Transverse colon (tissue), 4 donors: Measurements from ENCODE around the gene FILIP1L. TPM values are rescaled to one million over a fixed set of nuclear protein-coding genes. Genes with fewer than 3 reads are reported as not detected.

Experiments used
- DNase-seq: peaks from one replicate; pipeline ENCODE4 v3.0.0-alpha.2; 2019
- H3K27ac ChIP-seq, 4 donors: fragments of 200-600 bp; sonication (generic); 2 replicates each; pipeline ENCODE4 v1.5.1; 2016 to 2018; ENCODE audit warnings: inconsistent platforms in 4 of 4
- H3K27me3 ChIP-seq: fragments of 200-600 bp; sonication (generic); 2 replicates; pipeline ENCODE4 v1.5.1; 2017; ENCODE audit warnings: inconsistent platforms
- H3K36me3 ChIP-seq, 4 donors: fragments of 200-600 bp; sonication (generic); 2 replicates each; pipeline ENCODE4 v1.5.1; 2017 to 2019; ENCODE audit warnings: inconsistent platforms in 4 of 4
- H3K4me1 ChIP-seq, 4 donors: fragments of 200-600 bp; sonication (generic); 2 replicates each; pipeline ENCODE4 v1.5.1; 2017 to 2020; ENCODE audit warnings: inconsistent platforms in 4 of 4
- H3K4me3 ChIP-seq, 4 donors: fragments of 200-600 bp; sonication (generic); 1 replicate in 1 of 4; 2 replicates in 3 of 4; pipeline versions ENCODE4 v1.5.1 to v1.6.1; 2017 to 2019; ENCODE audit warnings: inconsistent platforms in 4 of 4
- H3K9me3 ChIP-seq, 2 donors: fragments of 200-600 bp; sonication (generic); 2 replicates each; pipeline ENCODE4 v1.5.1; 2017 to 2019; ENCODE audit warnings: inconsistent platforms in 2 of 2
- EP300 ChIP-seq: sonication (generic); formaldehyde crosslinking; IDR thresholded peaks from one replicate; pipeline ENCODE4 v1.6.1; 2017; ENCODE audit warnings: antibody characterized with exemption, low read depth
- POLR2A ChIP-seq: fragments of 450-650 bp; IDR thresholded peaks from one replicate; pipeline ENCODE4 v1.6.1; 2016; ENCODE audit warnings: antibody characterized with exemption, mild to moderate bottlenecking, moderate library complexity
- POLR2AphosphoS5 ChIP-seq, 3 donors: sonication (generic); formaldehyde crosslinking; IDR thresholded peaks; one replicate each; pipeline ENCODE4 v1.6.1; 2016; ENCODE audit warnings: antibody characterized with exemption in 3 of 3
- WGBS, 2 donors: methylation state at CpG; one replicate each; pipeline ENCODE4 v1.1.5; 2018; ENCODE audit warnings: low coverage in 1 of 2; 5-methylcytosine and 5-hydroxymethylcytosine counted together
- in situ Hi-C, 4 donors: fragments of 200-750 bp; cut with MboI; loops; one replicate each; pipeline versions ENCODE4 v1.15.0 to v1.15.1; 2017; ENCODE audit warnings: low sequenced_read_pairs in 3 of 4, low pct_ligation_motif_present in 1 of 4, low pct_unique_long_range_greater_than_20kb in 1 of 4
- intact Hi-C: fragments of 100-400 bp; cut with DNase I; formaldehyde crosslinking; loops from one replicate; pipeline ENCODE4 v1.15.1; 2023; ENCODE audit warnings: low total_unique reads
- total RNA-seq, 4 donors: library from RNA; depleted of rRNA; stranded (reverse); fragments of >200 nt; gene quantifications; one replicate each; pipeline ENCODE4 v1.1.0, GENCODE V29; 2016
- TF ChIP-seq, protein P1 (sequence below), 5 experiments: fragments of 200-600 bp in 3 of 5; fragments of 450-650 bp in 2 of 5; sonication (generic) in 3 of 5; IDR thresholded peaks; 1 replicate in 2 of 5; 2 replicates in 3 of 5; pipeline ENCODE4 v1.5.1; 2016 to 2017; ENCODE audit warnings: antibody characterized with exemption in 5 of 5, inconsistent platforms in 3 of 5, mild to moderate bottlenecking in 2 of 5, moderate library complexity in 1 of 5

Gene FILIP1L
- total RNA-seq, 4 donors from 2014 or later: 12.3 to 38.2 (median 26.9) TPM

DNA sequence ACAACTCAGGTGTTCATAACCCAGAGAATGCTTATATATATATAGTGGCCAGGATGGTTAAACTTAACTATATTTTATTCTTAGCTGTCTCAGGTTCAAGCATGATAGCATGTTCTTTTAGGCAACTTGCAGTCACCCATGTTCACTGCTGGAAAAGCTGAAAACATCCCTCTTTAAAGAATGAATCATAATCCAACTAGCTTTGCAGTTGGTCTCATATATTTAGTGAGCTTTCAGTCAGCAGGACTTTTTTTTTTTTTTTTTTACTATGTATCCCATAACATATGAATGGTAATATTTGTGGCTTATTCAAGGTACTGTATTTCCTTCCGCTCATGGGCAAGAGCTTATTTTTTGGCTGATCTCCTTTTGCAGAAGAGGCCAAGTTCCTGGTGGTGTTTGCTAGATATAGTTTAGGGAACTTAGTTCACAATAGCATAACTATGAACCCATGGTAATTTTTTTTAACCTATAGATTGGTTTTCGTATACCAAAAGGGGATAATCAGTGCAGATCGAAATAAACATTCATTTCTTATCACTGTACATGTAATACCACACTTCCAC lies 219.1 kb downstream of the FILIP1L start:
- in situ Hi-C loops: no loop called here

DNA sequence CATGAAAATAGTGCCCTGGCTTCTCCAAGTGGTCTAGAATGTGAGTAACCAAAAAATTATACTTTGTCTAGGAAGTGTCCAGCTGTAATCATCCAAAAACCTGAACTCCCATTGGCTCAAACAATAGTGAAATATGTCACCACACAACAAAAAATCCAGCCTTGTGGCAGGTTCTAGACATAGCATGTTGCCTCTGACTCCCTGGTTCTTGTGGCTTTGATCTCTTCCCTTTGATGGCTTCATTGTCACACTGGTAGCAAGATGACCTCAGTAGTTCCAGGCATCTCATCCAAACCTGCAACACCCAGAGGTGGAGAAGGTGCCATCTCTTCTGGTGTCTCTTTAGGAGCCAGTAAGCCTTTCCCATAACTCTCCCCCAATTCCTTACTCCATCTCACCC lies 222.0 kb downstream of the FILIP1L start:
- Histone ChIP-seq H3K27me3 (no peaks in the 10 kb centered on the region), H3K9me3 (peaks cover 0 to 3% of the 10 kb centered on the region in 2 donors), H3K4me1 (peaks cover 0 to 6% (median 0%) of the 10 kb centered on the region in 4 donors), H3K27ac (no peak overlapping the region), H3K4me3 (no peak overlapping the region), H3K36me3 (no peaks in the 10 kb centered on the region)
- intact Hi-C loops: no loop called here
- in situ Hi-C loops: no loop called here
- no peak for DNase-seq
- TF ChIP-seq POLR2A (no peak), EP300 (no peak)

More for the DNA sequence above, 219.1 kb downstream of the FILIP1L start:
- no peaks in the 10 kb centered on the region for H3K27me3 ChIP-seq
- no peak for TF ChIP-seq POLR2AphosphoS5 (IDR thresholded peaks at IDR 0.05)
- TF ChIP-seq, protein P1, sequence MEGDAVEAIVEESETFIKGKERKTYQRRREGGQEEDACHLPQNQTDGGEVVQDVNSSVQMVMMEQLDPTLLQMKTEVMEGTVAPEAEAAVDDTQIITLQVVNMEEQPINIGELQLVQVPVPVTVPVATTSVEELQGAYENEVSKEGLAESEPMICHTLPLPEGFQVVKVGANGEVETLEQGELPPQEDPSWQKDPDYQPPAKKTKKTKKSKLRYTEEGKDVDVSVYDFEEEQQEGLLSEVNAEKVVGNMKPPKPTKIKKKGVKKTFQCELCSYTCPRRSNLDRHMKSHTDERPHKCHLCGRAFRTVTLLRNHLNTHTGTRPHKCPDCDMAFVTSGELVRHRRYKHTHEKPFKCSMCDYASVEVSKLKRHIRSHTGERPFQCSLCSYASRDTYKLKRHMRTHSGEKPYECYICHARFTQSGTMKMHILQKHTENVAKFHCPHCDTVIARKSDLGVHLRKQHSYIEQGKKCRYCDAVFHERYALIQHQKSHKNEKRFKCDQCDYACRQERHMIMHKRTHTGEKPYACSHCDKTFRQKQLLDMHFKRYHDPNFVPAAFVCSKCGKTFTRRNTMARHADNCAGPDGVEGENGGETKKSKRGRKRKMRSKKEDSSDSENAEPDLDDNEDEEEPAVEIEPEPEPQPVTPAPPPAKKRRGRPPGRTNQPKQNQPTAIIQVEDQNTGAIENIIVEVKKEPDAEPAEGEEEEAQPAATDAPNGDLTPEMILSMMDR (IDR thresholded peaks at IDR 0.05): no peak
- no peak for TF ChIP-seq EP300
- TF ChIP-seq POLR2A: no peak
- WGBS, 2 donors: 89 to 92% methylated on average over 3 of the region's 3 CpGs
- no peaks in the 10 kb centered on the region for H3K9me3 ChIP-seq
- peak overlapping the region in 1 of 4 donors; percentile 41 for H3K27ac ChIP-seq
- intact Hi-C loops: no loop called here
- DNase-seq: no peak
- no peaks in the 10 kb centered on the region for H3K36me3 ChIP-seq
- H3K4me3 ChIP-seq: no peak overlapping the region
- H3K4me1 ChIP-seq: peaks cover 0 to 6% (median 0%) of the 10 kb centered on the region in 4 donors

DNA sequence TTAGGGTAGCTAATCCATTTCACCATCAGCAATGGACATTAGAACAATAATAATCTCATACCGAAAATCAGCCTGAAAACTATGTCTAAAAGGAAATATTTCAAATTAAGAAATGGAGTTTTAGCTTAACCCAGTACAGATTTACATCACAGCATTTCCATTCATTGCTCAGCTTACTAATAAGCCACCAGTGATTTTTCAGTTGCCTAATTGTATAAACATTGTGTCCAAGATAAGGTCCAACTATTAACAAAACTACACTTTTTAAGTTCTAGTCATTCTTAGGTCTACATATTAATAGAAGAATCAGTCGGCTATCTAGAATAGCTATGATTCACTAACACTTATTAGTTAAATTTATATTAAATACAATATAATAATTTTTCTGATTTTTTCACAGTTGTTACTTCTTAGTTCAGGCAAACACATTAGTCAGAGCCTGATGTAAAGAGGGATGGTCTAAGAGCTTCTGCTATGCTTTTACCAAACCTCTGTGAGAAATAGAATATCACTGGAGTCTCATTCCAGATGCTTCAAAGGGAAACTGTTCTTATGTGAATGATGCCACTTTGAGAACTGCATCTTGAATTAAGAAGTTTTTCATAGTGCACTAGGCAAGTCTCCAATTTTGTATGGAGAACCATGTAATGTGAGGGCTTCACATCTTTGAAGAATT lies 222.6 kb downstream of the FILIP1L start:
- Histone ChIP-seq H3K27ac (no peak overlapping the region), H3K36me3 (no peaks in the 10 kb centered on the region), H3K27me3 (no peaks in the 10 kb centered on the region), H3K4me1 (peaks cover 0 to 6% (median 0%) of the 10 kb centered on the region in 4 donors), H3K4me3 (no peak overlapping the region), H3K9me3 (peaks cover 0 to 3% of the 10 kb centered on the region in 2 donors)
- intact Hi-C loops: no loop called here
- DNase-seq: no peak
- in situ Hi-C loops: no loop called here
- TF ChIP-seq POLR2A: no peak
- TF ChIP-seq, protein P1 (IDR thresholded peaks at IDR 0.05): no peak
- TF ChIP-seq EP300: no peak
- no peak for TF ChIP-seq POLR2AphosphoS5 (IDR thresholded peaks at IDR 0.05)
- 82 to 93% methylated on average over 2 of the region's 2 CpGs for WGBS, 2 donors

DNA sequence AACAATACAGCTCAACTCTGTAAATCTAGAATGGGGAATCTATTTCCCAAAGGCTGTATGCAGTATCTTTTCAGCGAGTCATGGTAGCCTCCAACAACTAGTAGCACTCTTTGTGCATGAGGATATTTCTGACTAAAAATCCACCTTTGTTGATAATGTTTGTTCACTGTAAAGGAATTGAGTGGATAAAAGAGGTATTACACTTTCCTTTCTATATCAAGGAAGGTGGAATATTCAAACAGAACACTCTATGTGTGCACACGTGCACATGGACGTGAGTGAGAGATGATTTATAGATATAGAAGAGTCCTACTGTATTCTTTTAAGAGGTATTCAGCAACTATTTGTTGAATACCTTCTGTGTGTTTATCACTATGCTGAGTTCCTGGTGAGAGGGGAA lies 228.4 kb downstream of the FILIP1L start:
- no peak overlapping the region for H3K4me3 ChIP-seq
- no peak overlapping the region for H3K27ac ChIP-seq
- peaks cover 0 to 31% (median 10%) of the 10 kb centered on the region in 4 donors for H3K4me1 ChIP-seq
- H3K27me3 ChIP-seq: no peaks in the 10 kb centered on the region
- no peak for TF ChIP-seq POLR2A
- TF ChIP-seq EP300: no peak
- TF ChIP-seq, protein P1 (IDR thresholded peaks at IDR 0.05): peak in 1 of 5 experiments; percentile 12
- in situ Hi-C loops (no loop called here), intact Hi-C loops (no loop called here)
- no peak for DNase-seq
- H3K36me3 ChIP-seq: no peaks in the 10 kb centered on the region
- 94 to 95% methylated on average over 3 of the region's 3 CpGs for WGBS, 2 donors
- H3K9me3 ChIP-seq: peaks cover 0 to 3% of the 10 kb centered on the region in 2 donors
